Measurements from ENCODE around the gene LRIT1.

Gene LRIT1

DNA sequence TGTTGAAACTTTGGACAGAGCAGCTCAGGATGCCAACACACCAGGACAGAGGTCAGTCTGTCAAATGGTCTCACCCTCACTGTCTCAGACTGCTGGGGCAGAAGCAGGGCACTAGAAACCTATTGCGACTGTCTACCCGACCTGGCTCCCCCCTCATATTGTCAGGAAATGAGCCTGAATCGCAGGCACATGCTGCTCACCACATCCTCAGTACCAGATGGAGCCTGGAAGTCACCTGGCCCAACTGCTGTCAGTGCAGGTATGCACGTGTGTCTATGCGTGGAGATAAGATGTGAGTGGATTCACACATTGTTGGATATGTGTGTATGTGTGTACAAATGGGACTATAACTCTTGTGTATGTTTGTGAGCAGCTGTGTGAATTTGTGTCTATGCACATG is 50.2 kb downstream of the LRIT1 start:
- no peak for DNase-seq (ENCODE audit: low spot score)

DNA sequence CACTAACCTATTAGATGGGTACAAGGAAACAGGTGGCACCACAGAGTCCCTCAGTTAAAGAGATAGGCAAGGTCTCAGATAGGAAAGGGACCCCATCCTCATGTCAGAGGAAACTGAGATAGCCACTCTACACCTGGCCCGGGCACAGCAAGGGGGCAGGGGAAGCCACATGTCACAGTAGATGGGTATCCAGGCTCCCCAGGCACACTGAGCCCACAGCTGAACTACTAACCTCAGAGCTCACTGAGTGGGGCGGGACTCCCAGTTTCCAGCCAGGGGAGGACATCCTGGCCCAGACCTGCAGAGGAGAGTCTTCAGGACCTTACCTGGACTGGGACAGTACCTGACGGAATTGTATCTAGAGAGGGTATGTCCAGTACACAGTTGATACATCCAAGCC is 50.7 kb downstream of the LRIT1 start:
- no peak for DNase-seq (ENCODE audit: low spot score)

DNA sequence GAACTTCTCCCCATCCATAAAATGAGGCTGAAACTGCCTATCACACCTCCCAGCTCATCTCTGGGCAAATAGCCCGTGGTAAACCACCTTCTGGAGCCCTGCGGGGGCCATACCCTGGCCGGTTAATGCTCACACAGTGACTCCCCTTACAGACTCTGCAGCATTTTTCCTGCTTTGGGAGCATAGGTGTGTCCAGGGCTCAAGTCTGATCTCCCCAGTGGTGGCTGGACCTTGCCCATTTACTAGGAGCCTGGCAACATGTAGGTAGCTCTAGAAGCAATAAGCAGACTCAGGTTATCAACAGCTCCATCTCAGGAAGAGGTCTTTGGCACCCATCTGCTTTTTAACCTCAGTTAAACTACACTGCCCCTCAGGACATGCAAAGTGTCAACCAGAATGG is 52.5 kb downstream of the LRIT1 start:
- DNase-seq (ENCODE audit: low spot score): no peak

DNA sequence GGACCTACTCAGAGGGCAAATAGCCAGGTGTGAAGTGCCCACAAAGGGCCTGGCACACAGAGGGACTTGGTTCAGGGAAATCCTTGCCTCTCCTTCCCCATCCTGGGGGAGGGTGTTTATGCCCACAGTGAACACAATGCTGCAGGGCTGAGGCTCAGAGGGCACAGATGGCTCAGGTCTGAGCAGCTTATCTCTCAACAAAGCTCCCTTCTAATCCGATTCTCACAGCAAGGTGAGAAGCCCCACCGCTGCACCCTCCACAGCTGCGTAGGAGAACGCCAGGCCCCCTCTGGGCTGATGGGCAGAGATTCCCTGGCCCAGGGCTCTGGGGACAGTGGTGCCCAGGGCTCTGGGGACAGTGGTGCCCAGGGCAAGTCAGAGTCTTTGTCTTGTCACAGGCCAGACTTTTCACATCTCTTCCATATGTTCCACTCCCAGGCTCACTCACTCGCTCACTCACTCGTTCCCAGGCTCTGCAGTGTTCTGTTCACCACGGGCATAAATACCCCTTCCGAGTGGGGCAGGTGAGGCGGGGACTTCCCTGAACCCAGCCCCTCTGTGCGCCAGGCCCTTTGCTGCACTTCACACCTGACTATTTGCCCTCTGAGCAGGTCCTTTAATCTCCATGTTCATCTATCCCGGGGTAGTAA is 55.7 kb downstream of the LRIT1 start:
- DNase-seq (ENCODE audit: low spot score): no peak

DNA sequence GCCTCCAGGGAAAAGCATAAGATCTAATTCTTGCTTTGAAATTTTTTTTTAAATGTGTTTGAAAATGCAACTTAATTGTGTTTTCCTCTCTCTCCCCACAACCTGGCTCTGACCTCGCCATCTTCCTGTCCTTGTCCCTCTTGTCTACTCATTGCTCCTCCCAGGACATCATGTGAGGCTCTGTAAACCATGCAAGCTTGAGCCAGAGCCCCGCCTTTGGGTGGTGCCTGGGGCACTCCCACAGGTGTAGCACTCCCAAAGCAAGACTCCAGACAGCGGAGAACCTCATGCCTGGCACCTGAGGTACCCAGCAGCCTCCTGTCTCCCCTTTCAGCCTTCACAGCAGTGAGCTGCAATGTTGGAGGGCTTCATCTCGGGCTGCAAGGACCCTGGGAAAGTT is 56.8 kb downstream of the LRIT1 start:
- DNase-seq (ENCODE audit: low spot score): no peak

DNA sequence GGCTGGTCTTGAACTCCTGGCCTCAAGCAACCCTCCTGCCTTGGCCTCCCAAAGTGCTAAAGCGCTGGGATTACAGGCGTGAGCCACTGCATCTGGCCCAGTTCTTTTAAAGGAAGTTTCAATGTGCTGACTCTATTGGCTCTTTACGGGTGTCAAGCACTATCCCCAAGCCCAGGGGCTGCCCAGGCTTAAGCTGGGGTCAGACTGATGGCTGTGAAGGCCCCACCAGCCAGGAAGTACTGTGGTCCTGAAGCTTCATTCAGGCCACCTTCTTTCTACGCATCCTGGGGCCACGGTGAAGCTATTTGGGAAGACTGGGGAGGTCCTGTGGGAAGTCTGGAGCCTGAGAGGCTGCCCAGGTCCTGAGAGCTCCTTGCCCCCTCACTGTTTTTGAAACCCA is 59.7 kb downstream of the LRIT1 start:
- DNase-seq (ENCODE audit: low spot score): no peak
